GM12878 (cell line): ENCODE measurements around the gene NEK2. TPM values are rescaled to one million over a fixed set of nuclear protein-coding genes. Genes with fewer than 3 reads are reported as not detected.
"Not testable (repeated sequence)": the region's sequence is repeated elsewhere in the genome, so short reads cannot be mapped to it uniquely, and the experiment has no call there.

Source experiments
- ATAC-seq: fragments of 200-7000 bp; cut with Tn5 transposase; 3 replicates; pipeline ENCODE4 v1.9.1; 2020; ENCODE audit warnings: mild to moderate bottlenecking, moderate library complexity
- BruUV-seq: library from RNA; stranded (reverse); fragments of 400-500 nt; replicated peaks from 2 replicates; lab custom pipeline; 2021; lab: Mats Ljungman, UMichigan
- CTCF ChIA-PET: fragments of 300-600 bp; sonication (Branson Sonifier 250); formaldehyde crosslinking; extraction: SDS; loops from one replicate; lab custom pipeline; 2021; ENCODE audit warnings: inconsistent platforms; lab: Yijun Ruan, JAX
- POLR2A ChIA-PET: fragments of 350-600 bp; formaldehyde crosslinking; extraction: SDS; loops from one replicate; lab custom pipeline; 2021; ENCODE audit warnings: inconsistent platforms; lab: Charles Lee
- RAD21 ChIA-PET: fragments of 300-600 bp; sonication (Branson Sonifier 250); formaldehyde crosslinking; loops from one replicate; lab custom pipeline; 2023; ENCODE audit warnings: antibody characterized with exemption; ENCODE audit not compliant: unreplicated experiment; lab: Charles Lee
- SMC1A ChIA-PET: fragments of 300-600 bp; sonication (Branson Sonifier 250); formaldehyde crosslinking; loops from one replicate; lab custom pipeline; 2023; ENCODE audit not compliant: unreplicated experiment, uncharacterized antibody; lab: Charles Lee
- DNase-seq: peaks from one replicate; pipeline ENCODE4 v3.0.0-alpha.2; 2011; ENCODE audit warnings: low read depth, low spot score
- FAIRE-seq: peaks from 3 replicates; lab custom pipeline; 2011; peaks lifted over from hg19 to GRCh38; lab: Jason Lieb, UNC
- H2AFZ ChIP-seq: 2 replicates; pipeline ENCODE4 v1.6.0; 2011; ENCODE audit warnings: low read depth, low read length, control low read depth; ENCODE audit not compliant: control insufficient read depth
- H3K27ac ChIP-seq: 2 replicates; pipeline ENCODE4 v1.5.1; 2011; ENCODE audit warnings: control low read depth; ENCODE audit not compliant: control insufficient read depth, insufficient read depth
- H3K27me3 ChIP-seq, 2 experiments: replicated peaks in 1 of 2; 2 replicates each; pipeline versions ENCODE4 v1.6.0 to v1.6.1; 2011; ENCODE audit warnings: low read length in 1 of 2; ENCODE audit not compliant: control insufficient read depth in 2 of 2, insufficient read depth in 2 of 2
- H3K36me3 ChIP-seq, 2 experiments: 2 replicates each; pipeline ENCODE4 v1.5.1; 2011; ENCODE audit warnings: low read length in 1 of 2; ENCODE audit not compliant: control insufficient read depth in 2 of 2, insufficient read depth in 2 of 2
- H3K4me1 ChIP-seq: 2 replicates; pipeline ENCODE4 v1.6.1; 2011; ENCODE audit warnings: mild to moderate bottlenecking, low read length, moderate library complexity, mixed read lengths; ENCODE audit not compliant: control insufficient read depth, insufficient read depth
- H3K4me2 ChIP-seq: 2 replicates; pipeline ENCODE4 v1.6.0; 2011; ENCODE audit warnings: control low read depth; ENCODE audit not compliant: control insufficient read depth, insufficient read depth
- H3K4me3 ChIP-seq: fragments of 200-600 bp; sonication (generic); 2 replicates; pipeline ENCODE4 v1.5.1; 2016
- H3K79me2 ChIP-seq: 2 replicates; pipeline ENCODE4 v1.6.0; 2011; ENCODE audit warnings: low read length; ENCODE audit not compliant: control insufficient read depth, insufficient read depth
- H3K9ac ChIP-seq: 2 replicates; pipeline ENCODE4 v1.8.0; 2011; ENCODE audit warnings: low read length, control low read depth, mixed read lengths; ENCODE audit not compliant: control insufficient read depth, insufficient read depth
- H3K9me3 ChIP-seq: replicated peaks from 3 replicates; pipeline ENCODE4 v1.5.1; 2011; ENCODE audit warnings: mild to moderate bottlenecking, low read length; ENCODE audit not compliant: control insufficient read depth, insufficient read depth
- H4K20me1 ChIP-seq: 2 replicates; pipeline ENCODE4 v1.6.0; 2011; ENCODE audit not compliant: control insufficient read depth, insufficient read depth
- ATF3 ChIP-seq: IDR thresholded peaks from 2 replicates; pipeline ENCODE4 v1.6.1; 2011; ENCODE audit warnings: low read depth, mild to moderate bottlenecking, low read length, moderate library complexity, borderline replicate concordance; ENCODE audit errors: extremely low read depth
- ATF7 ChIP-seq: fragments of 450-650 bp; IDR thresholded peaks from 2 replicates; pipeline ENCODE4 v1.6.1; 2016; ENCODE audit warnings: low read depth, mild to moderate bottlenecking
- BACH1 ChIP-seq: fragments of 450-650 bp; IDR thresholded peaks from 2 replicates; pipeline ENCODE4 v1.6.1; 2017; ENCODE audit warnings: mild to moderate bottlenecking, borderline replicate concordance
- EP300 ChIP-seq, 2 experiments: fragments of 150-350 bp in 1 of 2; IDR thresholded peaks; 2 replicates each; pipeline ENCODE4 v1.6.1; 2011 to 2012; ENCODE audit warnings: low read depth in 2 of 2, low read length in 2 of 2, borderline replicate concordance in 1 of 2, improper control_type of control experiment in 1 of 2, inconsistent platforms in 1 of 2; ENCODE audit not compliant: control insufficient read depth in 1 of 2
- HDAC2 ChIP-seq: fragments of 200-600 bp; sonication (generic); IDR thresholded peaks from 2 replicates; pipeline ENCODE4 v1.6.1; 2017
- IKZF2 ChIP-seq, 2 experiments: fragments of 450-650 bp; IDR thresholded peaks; 2 replicates each; pipeline ENCODE4 v1.6.1; 2017; ENCODE audit warnings: mild to moderate bottlenecking in 2 of 2, moderate library complexity in 2 of 2
- KAT2A ChIP-seq: conservative IDR thresholded peaks from 2 replicates; pipeline ENCODE4 v1.6.1; 2011; ENCODE audit warnings: low read depth, low read length; ENCODE audit not compliant: control insufficient read depth
- LARP7 ChIP-seq: fragments of 450-650 bp; IDR thresholded peaks from 2 replicates; pipeline ENCODE4 v1.6.1; 2017; ENCODE audit warnings: mild to moderate bottlenecking
- MTA2 ChIP-seq: fragments of 450-650 bp; IDR thresholded peaks from 2 replicates; pipeline ENCODE4 v1.6.1; 2016; ENCODE audit warnings: low read depth, mild to moderate bottlenecking, moderate library complexity
- MXI1 ChIP-seq: fragments of 150-350 bp; IDR thresholded peaks from 2 replicates; pipeline ENCODE4 v1.6.1; 2011; ENCODE audit warnings: low read depth, mild to moderate bottlenecking, inconsistent platforms, low read length, improper control_type of control experiment
- MYC ChIP-seq: IDR thresholded peaks from 2 replicates; pipeline ENCODE4 v1.6.1; 2011; ENCODE audit warnings: mild to moderate bottlenecking, low read length, moderate library complexity, inconsistent platforms; ENCODE audit not compliant: insufficient read depth, insufficient replicate concordance, insufficient read length, severe bottlenecking
- NR2F1 ChIP-seq: fragments of 450-650 bp; conservative IDR thresholded peaks from 2 replicates; pipeline ENCODE4 v1.6.1; 2017; ENCODE audit warnings: mild to moderate bottlenecking
- PAX8 ChIP-seq: fragments of 450-650 bp; IDR thresholded peaks from 2 replicates; pipeline ENCODE4 v1.6.1; 2017; ENCODE audit warnings: mild to moderate bottlenecking, moderate library complexity
- POLR2AphosphoS5 ChIP-seq: IDR thresholded peaks from 2 replicates; pipeline ENCODE4 v1.6.1; 2011; ENCODE audit warnings: mild to moderate bottlenecking, low read length, inconsistent platforms
- RAD51 ChIP-seq: fragments of 450-650 bp; IDR thresholded peaks from 2 replicates; pipeline ENCODE4 v1.6.1; 2016; ENCODE audit warnings: moderate library complexity, mild to moderate bottlenecking, inconsistent platforms
- RFX5 ChIP-seq: IDR thresholded peaks from 2 replicates; pipeline ENCODE4 v1.6.1; 2011; ENCODE audit warnings: low read depth, low read length, improper control_type of control experiment
- SREBF2 ChIP-seq: IDR thresholded peaks from 2 replicates; pipeline ENCODE4 v1.6.1; 2012; ENCODE audit warnings: mild to moderate bottlenecking, low read length
- STAT3 ChIP-seq: IDR thresholded peaks from 2 replicates; pipeline ENCODE4 v1.6.1; 2011; ENCODE audit warnings: low read depth, low read length, improper control_type of control experiment
- YBX1 ChIP-seq: fragments of 450-650 bp; IDR thresholded peaks from 2 replicates; pipeline ENCODE4 v1.6.1; 2016; ENCODE audit warnings: antibody characterized with exemption
- ZNF24 ChIP-seq: fragments of 450-650 bp; IDR thresholded peaks from 2 replicates; pipeline ENCODE4 v1.6.1; 2017; ENCODE audit warnings: antibody characterized with exemption, mild to moderate bottlenecking
- WGBS: methylation state at CpG from one replicate; pipeline ENCODE4 v1.1.6; 2016; ENCODE audit warnings: low lambda C conversion rate; ENCODE audit not compliant: insufficient replicate concordance, insufficient coverage; ENCODE audit errors: missing lambda C conversion rate; 5-methylcytosine and 5-hydroxymethylcytosine counted together
- in situ Hi-C: fragments of 300-500 bp; cut with MboI; formaldehyde crosslinking; loops from 9 replicates; pipeline ENCODE4 v1.14.3; 2018; ENCODE audit warnings: mixed read lengths
- intact Hi-C: fragments of 100-400 bp; cut with micrococcal nuclease; formaldehyde crosslinking; loops from one replicate; pipeline ENCODE4 v1.14.2; 2022; ENCODE audit not compliant: unreplicated experiment
- polyA plus RNA-seq, 11 experiments: library from polyadenylated mRNA; depleted of rRNA in 4 of 11; unstranded in 6 of 11; stranded (reverse) in 5 of 11; fragments of >200 nt; fragmentation: Nextera tagmentation in 4 of 11; fragmentation: Illumina TruSeq in 1 of 11; extraction: Ambion mirVana in 4 of 11; extraction: Trizol in 1 of 11; gene quantifications; 1 replicate in 1 of 11; 2 replicates in 10 of 11; pipeline versions ENCODE4 v1.2.1 to v1.2.3, GENCODE V29; 2011 to 2016; ENCODE audit warnings: inconsistent platforms in 2 of 11, missing spikeins in 2 of 11, low read depth in 1 of 11
- total RNA-seq, 4 experiments: library from RNA; depleted of rRNA in 3 of 4; stranded (reverse); fragments of >200 nt in 3 of 4; fragmentation: Illumina TruSeq in 1 of 4; extraction: Trizol in 1 of 4; gene quantifications; 2 replicates each; pipeline versions ENCODE4 v1.2.1 to v1.2.3, GENCODE V29; 2013 to 2021

The NEK2 gene
- total and polyA plus RNA-seq, 10 of the 15 experiments (the other 5 are each of a cell fraction or from before 2014, with no cell fraction given): 16.7 to 49.7 (median 36.9) TPM

- H3K4me2 ChIP-seq: no peak overlapping the region
- H4K20me1 ChIP-seq: no peaks in the 10 kb centered on the region; the same call in 1 of the 2 replicates
- no peaks in the 10 kb centered on the region; a peak in 1 of 4 replicates for H3K27me3 ChIP-seq
- H3K4me3 ChIP-seq: no peak overlapping the region
- DNase-seq (no peak), ATAC-seq (no peak), FAIRE-seq (no peak)
- no TSS peak for BruUV-seq
- SMC1A ChIA-PET: interaction anchor here (0.6 kb wide), 1 partner anchor 1442 kb away, joined by 3 read pairs; no protein-coding TSS in a partner anchor
- 25% methylated on average over 5 of the region's 5 CpGs for WGBS
- no peak overlapping the region for H2AFZ ChIP-seq
- CTCF ChIA-PET: no interaction called here
- RAD21 ChIA-PET: no interaction called here
- no peak overlapping the region for H3K27ac ChIP-seq
- TF ChIP-seq MYC (no peak), HDAC2 (no peak)
- no peaks in the 10 kb centered on the region for H3K36me3 ChIP-seq
- intact Hi-C loops: no loop called here
- no peaks in the 10 kb centered on the region; the same call in 1 of the 2 replicates for H3K4me1 ChIP-seq
- no peak overlapping the region for H3K9ac ChIP-seq
- H3K79me2 ChIP-seq: no peaks in the 10 kb centered on the region
- H3K9me3 ChIP-seq: no peaks in the 10 kb centered on the region
- in situ Hi-C loops: no loop called here
- POLR2A ChIA-PET: interaction anchor here (0.6 kb wide), 1 partner anchor 75 kb away, joined by 3 read pairs; no protein-coding TSS in a partner anchor
Observed at GRCh38 chr1:211638246-211638645, 37.2 kb downstream of the NEK2 start.

GRCh38 chr1:211637066-211637465 lies 38.4 kb downstream of the NEK2 start:
- BruUV-seq: no TSS peak
- in situ Hi-C loops: no loop called here
- RAD21 ChIA-PET: no interaction called here

DNA sequence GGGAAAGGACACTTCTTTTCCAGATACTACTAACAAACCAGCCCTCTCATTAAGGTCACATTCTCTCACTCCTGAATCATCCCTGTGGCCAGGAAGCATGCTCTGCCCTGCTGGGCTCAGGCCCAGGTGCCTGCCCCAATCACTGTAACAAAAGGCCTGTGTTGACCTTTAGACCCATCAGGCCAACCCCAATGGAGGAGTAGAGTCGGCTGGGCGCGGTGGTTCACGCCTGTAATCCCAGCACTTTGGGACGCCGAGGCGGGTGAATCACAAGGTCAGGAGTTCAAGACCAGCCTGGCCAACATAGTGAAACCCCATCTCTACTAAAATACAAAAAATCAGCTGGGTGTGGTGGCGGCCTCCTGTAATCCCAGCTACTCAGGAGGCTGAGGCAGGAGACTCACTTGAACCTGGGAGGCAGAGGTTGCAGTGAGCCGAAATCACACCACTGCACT lies 38.8 kb downstream of the NEK2 start:
- in situ Hi-C loops, H3K4me3 ChIP-seq, SMC1A ChIA-PET, ATAC-seq, H3K79me2 ChIP-seq, RAD21 ChIA-PET, DNase-seq, H3K9me3 ChIP-seq, H3K4me2 ChIP-seq, H3K27ac ChIP-seq, H4K20me1 ChIP-seq, H2AFZ ChIP-seq, FAIRE-seq, H3K27me3 ChIP-seq, intact Hi-C loops, H3K36me3 ChIP-seq, POLR2A ChIA-PET, BruUV-seq, H3K9ac ChIP-seq, CTCF ChIA-PET: not testable (repeated sequence)
- WGBS: 45% methylated on average over 9 of the region's 9 CpGs
- peaks cover 10% of the 10 kb centered on the region for H3K4me1 ChIP-seq

More at GRCh38 chr1:211637066-211637465, 38.4 kb downstream of the NEK2 start:
- Histone ChIP-seq H2AFZ (no peak overlapping the region), H3K4me1 (peaks cover 9% of the 10 kb centered on the region), H3K4me2 (no peak overlapping the region), H4K20me1 (no peaks in the 10 kb centered on the region; the same call in 1 of the 2 replicates), H3K9ac (no peak overlapping the region), H3K27ac (no peak overlapping the region), H3K9me3 (no peaks in the 10 kb centered on the region), H3K4me3 (no peak overlapping the region), H3K79me2 (no peaks in the 10 kb centered on the region), H3K27me3 (no peaks in the 10 kb centered on the region; a peak in 1 of 4 replicates), H3K36me3 (no peaks in the 10 kb centered on the region)
- FAIRE-seq (no peak), DNase-seq (no peak), ATAC-seq (no peak)
- TF ChIP-seq LARP7 (no peak), ATF7 (no peak), RAD51 (no peak), ZNF24 (no peak), NR2F1 (no peak), STAT3 (no peak), ATF3 (no peak), YBX1 (no peak), PAX8 (no peak), EP300 (IDR thresholded peaks at IDR 0.05; ENCODE audit: borderline replicate concordance in 1 of 2, control insufficient read depth in 1 of 2, low read depth in 2 of 2, low read length in 2 of 2) (no peak), BACH1 (no peak), IKZF2 (IDR thresholded peaks at IDR 0.05) (no peak), MXI1 (no peak), SREBF2 (no peak), KAT2A (no peak), POLR2AphosphoS5 (no peak), RFX5 (no peak), MTA2 (no peak)
- intact Hi-C loops: no loop called here
- WGBS: 100% methylated on average over 3 of the region's 3 CpGs
- ChIA-PET CTCF (interaction anchor here (0.6 kb wide), 1 partner anchor 250 kb away, joined by 3 read pairs; no protein-coding TSS in a partner anchor), SMC1A (no interaction called here), POLR2A (no interaction called here)
